HG03520 (cell line): ENCODE measurements around the gene FAM53C.

Experiments used
- ATAC-seq: cut with Tn5 transposase; IDR thresholded peaks from one replicate; pipeline ENCODE4 v1.9.1; 2021; ENCODE audit warnings: mild to moderate bottlenecking, moderate library complexity; ENCODE audit not compliant: unreplicated experiment

Gene FAM53C

DNA sequence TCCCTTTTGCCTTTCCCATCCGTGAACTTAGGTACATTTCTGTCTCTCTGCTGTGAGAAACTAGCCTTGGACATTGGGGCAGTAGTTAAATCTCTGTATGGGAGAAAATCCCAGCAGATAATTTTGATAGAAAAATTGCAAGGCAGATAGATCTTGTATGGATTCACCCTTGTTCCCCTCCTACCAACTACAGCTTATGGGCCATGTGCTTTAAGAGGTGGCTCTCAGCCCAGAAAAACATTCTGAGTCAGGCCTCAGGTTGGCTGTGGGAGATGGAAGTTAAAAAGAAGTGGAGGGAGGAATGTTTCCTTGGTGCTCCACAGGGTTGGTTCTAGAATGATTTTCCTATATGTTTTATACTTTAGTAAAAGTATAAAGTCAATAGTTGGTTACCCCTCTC is 13.0 kb downstream of the FAM53C start:
- no peak for ATAC-seq

GRCh38 chr5:138351517-138351916 is 13.5 kb downstream of the FAM53C start:
- no peak for ATAC-seq

DNA sequence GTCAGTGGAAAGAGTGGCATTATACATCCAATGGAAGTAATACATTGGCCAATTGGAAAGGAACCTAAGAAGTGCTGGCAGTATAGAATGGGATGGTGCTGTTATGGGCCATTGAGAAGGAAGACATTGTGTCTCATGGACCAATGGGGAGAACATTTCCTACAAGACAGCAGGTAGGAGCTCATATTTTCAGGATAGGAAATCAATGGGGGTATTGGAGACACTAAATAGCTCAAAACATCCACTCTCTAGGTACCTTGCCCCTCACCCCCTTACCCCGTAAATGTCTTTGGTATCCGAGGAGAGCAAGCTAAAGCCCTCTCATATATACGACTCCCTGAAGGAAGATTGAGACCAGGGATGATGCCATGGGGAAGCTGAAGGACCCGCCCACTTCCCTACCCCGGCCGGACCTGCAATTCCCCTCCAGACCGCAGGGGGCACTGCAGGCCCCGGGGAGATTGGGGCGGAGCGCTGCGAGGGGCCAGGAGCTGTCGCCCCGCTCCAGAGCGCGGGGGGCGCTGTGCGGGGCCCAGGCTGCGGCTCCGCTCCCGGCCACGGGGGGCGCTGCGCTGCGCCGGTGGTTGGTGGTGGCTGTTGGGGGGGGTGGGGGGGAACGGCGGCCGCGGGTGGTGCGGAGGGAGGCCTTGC is 14.1 kb downstream of the FAM53C start, which contains the start of gene KDM3B:
Gene KDM3B, plus strand, starts transcription at position 615 of the 651 bp plus-strand sequence. CDS start 111 bp downstream, outside the sequence.
- peak; percentile 50 for ATAC-seq

GRCh38 chr5:138352722-138353559 is 14.9 kb downstream of the FAM53C start:
- ATAC-seq = peak; percentile 34

DNA sequence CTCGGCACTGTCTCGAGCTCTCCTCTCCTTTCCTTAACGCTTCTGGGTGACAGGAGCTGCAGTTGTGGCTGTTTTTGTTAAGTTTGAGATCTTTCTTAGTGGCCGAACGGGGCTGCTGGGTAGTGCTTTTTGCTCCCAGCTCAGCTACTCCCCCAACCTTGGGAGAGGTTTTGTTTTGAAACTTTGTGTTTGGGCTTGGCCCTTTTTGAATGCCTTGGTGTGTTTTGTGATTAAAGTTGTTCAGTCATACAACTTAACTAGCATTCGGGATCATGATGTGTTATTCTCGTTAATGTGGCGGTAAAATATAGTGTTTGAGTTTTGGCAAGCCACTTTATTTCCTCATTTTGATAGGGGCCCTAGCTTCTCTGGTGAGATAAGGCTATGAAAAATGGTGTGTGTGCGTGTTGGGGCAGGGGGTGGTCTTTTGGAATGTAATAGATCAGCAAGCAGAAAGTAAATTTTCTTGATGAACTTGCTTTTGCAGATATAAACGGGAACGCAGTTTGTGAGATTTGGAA is 15.6 kb downstream of the FAM53C start:
- no peak for ATAC-seq

- no peak for ATAC-seq
These were observed 16.3 kb downstream of the FAM53C start for GRCh38 chr5:138354387-138354786.

DNA sequence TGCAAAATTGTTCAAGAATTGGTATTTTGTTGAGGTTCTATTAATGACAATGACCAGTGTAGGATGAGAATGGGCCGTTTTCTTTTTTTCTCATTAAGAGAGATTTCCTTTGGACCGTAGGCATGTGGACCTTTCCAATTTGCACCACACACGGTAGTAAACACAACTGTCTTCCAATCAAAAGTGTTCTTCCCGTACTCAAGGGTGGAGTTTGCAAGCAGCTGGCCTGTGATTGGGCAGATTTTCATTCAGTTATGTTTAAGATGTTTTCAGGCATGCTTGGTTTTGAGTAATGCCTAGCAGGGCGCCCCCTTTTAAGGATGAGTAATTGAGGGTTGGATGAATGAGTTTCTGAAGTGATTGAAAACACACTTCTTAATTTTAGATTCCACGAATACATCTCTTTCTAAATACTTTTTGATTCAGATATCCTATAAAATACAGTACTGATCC is 16.9 kb downstream of the FAM53C start:
- peak; percentile 39 for ATAC-seq

- ATAC-seq = no peak
These were observed 21.6 kb downstream of the FAM53C start for GRCh38 chr5:138359621-138360020.

- ATAC-seq = no peak
These were observed 22.9 kb downstream of the FAM53C start for GRCh38 chr5:138360941-138361452.

DNA sequence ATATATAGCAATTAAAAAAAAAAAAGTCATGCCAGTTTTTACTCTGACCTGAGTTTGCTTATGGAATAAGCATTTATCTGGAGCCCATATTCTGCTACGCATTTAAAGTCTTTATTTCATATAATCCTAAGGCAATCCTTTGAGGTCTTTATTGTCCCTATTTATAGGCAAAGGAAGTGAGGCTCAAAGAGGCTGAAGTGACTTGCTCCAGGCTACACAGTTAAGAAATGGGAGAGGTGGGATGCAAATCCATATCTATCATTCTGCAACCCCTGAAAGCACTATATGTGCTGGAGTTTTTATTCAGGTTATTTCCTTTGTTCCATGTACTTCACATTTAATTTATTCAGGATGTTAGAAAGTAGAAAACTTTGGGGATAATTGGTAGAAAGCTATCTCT is 26.5 kb downstream of the FAM53C start:
- ATAC-seq = no peak

- ATAC-seq = no peak
These were observed 28.7 kb downstream of the FAM53C start for GRCh38 chr5:138366632-138367382.

GRCh38 chr5:138369261-138369660 is 31.2 kb downstream of the FAM53C start:
- ATAC-seq = no peak

DNA sequence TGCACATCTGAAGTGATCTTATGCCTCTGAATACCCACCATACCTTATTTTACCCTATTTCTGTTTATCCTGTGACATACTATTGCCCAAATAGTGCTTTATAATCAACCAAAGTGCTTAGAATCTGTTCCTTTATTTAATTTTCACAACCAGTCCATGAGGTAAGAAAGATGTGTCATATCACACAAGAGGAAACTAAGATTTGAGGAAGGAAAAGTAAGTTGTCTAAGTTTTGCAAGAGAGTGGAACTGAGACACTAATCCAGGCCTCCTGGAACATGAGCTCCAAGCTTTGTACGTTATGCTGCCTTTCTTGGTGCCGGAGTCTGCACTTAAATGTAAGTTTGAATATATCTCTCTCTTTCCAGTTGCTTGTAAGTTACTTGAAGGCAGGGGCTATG is 31.6 kb downstream of the FAM53C start:
- ATAC-seq = no peak

- ATAC-seq = no peak
These were observed 32.5 kb downstream of the FAM53C start for GRCh38 chr5:138370537-138370936.

GRCh38 chr5:138371454-138371853 is 33.4 kb downstream of the FAM53C start:
- no peak for ATAC-seq

DNA sequence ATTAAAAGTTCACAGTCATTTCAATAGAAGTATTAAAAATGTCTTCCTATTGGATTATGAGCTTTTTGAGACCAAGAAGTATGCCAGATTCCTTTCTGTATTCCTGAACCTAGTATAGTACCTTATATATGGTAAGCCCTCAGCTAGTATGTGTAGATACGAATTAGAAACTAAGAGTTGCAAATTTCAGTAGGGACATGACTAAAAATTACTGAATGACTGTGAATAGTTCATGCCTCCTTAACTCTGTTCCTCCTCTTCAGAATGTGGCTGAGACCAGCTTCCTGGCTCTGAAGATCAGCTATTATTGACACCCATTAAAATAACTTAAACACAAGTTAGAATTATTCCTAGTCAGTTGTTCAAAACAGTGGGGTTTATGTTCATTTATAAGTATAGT is 34.2 kb downstream of the FAM53C start:
- no peak for ATAC-seq

- no peak for ATAC-seq
These were observed 34.6 kb downstream of the FAM53C start for GRCh38 chr5:138372653-138373052.

GRCh38 chr5:138382347-138382746 is 44.3 kb downstream of the FAM53C start:
- ATAC-seq = no peak

DNA sequence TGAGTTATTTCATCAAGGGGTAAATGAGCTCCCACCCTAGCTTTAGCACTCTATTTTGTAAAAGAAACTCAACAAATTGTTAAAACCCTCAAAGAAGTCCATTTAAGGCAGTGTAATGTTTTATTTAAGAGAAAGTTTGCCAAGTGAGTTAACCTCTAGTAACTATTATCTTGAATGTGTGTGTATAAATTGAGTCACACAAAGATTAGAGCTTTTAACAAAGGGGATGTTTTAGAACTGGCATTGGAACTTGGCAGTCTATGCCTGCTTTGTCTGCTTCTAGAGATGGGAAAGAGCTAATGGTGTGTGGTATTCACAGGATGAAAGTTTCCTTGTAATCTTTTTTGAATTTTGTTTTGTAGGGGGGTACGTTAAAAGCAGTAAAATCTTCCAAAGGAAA is 47.6 kb downstream of the FAM53C start:
- ATAC-seq = no peak

GRCh38 chr5:138386290-138386689 is 48.2 kb downstream of the FAM53C start:
- no peak for ATAC-seq

- ATAC-seq = no peak
These were observed 51.3 kb downstream of the FAM53C start for GRCh38 chr5:138389332-138389731.
